Astrocyte of the spinal cord (primary cell): Measurements from ENCODE around the gene DENND1B.

Source experiments
- DNase-seq: peaks from one replicate; pipeline ENCODE4 v3.0.0; 2011; ENCODE audit warnings: low read depth, low spot score
- H3K4me3 ChIP-seq: 2 replicates; pipeline ENCODE4 v1.5.1; 2011; ENCODE audit warnings: low read depth, mild to moderate bottlenecking, low read length, moderate library complexity
- CTCF ChIP-seq: IDR thresholded peaks from 2 replicates; pipeline ENCODE4 v1.5.1; 2012; ENCODE audit warnings: low read depth, mild to moderate bottlenecking, low read length, inconsistent platforms
- in situ Hi-C: cut with HindIII; loops from 2 replicates; pipeline ENCODE4 v1.10.0; 2017; ENCODE audit warnings: low sequenced_read_pairs

DENND1B gene

DNA sequence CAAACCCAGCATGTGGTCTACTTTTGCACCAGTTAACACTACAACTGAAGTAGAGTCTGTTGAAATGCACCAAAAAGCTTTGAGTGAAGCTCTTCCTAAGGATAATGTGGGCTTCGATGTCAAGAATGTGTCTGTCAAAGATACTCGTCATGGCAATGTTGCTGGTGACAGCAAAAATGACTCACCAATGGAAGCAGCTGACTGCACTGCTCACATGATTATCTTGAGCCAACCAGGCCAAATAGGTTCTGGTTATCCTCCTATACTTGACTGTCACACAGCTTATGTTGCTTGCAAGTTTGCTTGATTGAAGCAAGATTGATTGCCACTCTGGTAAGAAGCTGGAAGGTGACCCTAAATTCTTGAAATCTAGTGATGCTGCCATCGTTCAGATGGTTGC is 85.2 kb downstream of the DENND1B start:
- TF ChIP-seq CTCF: no peak
- in situ Hi-C loops: no loop called here
- no peak for DNase-seq
- H3K4me3 ChIP-seq: no peak overlapping the region

- no peak overlapping the region for H3K4me3 ChIP-seq
- DNase-seq: no peak
- in situ Hi-C loops: no loop called here
- no peak for TF ChIP-seq CTCF
Observed at GRCh38 chr1:197688233-197688632, 87.0 kb downstream of the DENND1B start.

DNA sequence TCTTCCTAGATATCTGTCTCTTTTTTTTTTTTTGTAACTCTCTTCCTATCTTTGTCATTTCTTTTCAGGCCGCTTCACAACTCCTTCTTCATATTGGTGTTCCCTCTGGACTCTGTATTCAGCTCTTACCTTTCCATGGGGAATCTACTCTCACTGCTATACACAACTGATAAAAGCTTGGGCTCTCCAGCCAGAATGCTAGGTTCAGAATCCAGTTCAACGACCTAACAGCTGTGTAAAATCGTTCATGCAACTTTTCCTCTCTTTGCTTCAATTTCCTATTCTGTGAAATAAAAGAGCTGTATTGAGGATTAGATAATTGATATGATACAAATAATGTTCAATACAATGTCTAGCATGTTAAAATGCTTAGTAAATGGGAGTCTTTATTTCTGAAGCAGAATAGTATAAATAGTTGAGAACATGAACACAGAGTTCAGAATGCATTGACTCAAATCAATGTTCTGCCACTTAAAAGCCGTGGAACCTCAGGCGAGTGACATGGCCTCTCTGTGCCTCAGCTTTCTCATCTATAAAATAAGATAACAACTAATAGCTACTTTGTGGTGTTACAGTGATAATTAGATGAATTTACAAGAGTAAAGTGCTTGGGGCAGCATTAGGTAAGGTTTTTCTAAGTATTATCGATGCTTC is 88.5 kb downstream of the DENND1B start:
- no peak for DNase-seq
- TF ChIP-seq CTCF: no peak
- in situ Hi-C loops: no loop called here
- no peak overlapping the region for H3K4me3 ChIP-seq

- in situ Hi-C loops: no loop called here
Observed at GRCh38 chr1:197686231-197686630, 89.0 kb downstream of the DENND1B start.

DNA sequence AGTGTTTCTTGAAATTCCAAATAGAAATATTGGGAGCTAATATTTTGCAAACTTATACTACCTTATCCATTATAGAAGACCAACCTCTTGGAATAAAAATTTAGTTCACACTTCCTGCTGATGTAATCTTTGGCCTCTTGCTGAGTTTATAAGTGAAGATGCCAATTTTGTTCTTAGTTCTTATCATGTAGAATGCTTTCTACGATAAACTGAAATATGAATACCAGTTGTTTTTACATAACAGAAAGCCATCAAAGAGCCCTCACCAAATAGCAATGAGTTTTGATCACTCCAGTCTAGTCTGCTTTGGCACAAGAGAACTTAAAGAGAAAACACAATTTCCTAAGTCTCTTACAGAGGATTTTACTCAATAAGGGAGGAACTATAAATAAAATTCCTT is 89.5 kb downstream of the DENND1B start:
- no peak for DNase-seq
- H3K4me3 ChIP-seq: no peak overlapping the region
- in situ Hi-C loops: no loop called here
- TF ChIP-seq CTCF: no peak

More at GRCh38 chr1:197686231-197686630, 89.0 kb downstream of the DENND1B start:
- no peak overlapping the region for H3K4me3 ChIP-seq
- no peak for DNase-seq
- no peak for TF ChIP-seq CTCF

DNA sequence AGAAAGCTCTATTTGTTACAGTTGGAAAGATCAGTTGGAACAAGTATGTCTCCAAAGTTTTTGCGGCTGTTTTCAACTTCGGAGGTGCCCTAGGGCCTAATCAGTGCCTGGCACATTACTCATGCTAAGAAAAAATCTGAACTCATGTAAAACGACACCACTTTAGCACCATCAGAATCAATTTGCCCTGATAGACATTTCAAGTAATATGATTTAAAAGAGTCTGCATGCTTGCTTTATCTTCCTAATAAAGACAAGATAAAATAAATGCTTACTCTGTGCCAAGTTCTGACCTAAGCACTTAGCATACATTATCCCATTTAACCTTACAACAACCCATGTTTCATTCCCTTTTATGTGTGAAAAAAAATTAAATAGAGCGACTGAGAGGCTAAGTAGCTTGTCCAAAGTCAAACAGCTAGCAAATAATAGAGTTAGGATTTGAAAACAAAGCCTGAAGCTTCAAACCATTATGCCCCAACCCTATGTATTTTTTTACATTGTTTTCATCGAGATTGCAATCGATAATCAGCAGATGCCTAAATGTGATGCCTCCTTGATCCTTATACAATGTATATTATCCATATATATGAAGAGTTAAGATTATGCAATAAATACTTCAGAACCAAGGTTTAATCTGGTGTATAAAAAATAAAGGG is 91.3 kb downstream of the DENND1B start:
- TF ChIP-seq CTCF: no peak
- no peak overlapping the region for H3K4me3 ChIP-seq
- in situ Hi-C loops: no loop called here
- no peak for DNase-seq
